ENCODE measurements around the gene DDI2.

The DDI2 gene

DNA sequence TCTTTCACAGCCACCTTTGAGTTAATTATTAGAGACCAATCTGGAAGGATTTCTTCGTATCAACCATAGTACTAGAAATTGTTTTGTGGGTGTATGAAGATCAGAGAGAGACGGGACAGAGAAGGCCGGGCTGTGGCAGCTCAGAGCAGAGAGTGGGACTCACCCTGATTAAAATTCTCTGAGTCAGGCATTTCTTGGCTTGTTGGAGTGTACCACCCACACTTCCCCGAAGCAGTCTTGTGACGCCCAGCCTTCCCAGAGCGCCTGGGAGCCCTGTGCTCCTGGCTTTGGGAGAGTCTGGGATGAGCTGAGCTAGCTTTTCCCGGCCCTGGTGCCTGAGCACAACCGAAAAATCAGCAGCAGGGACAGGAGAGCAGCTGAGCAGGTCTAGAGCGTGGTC is 86.3 kb downstream of the DDI2 start:
- peak; percentile 85 for DNase-seq (ENCODE audit: low spot score)

- DNase-seq (ENCODE audit: low spot score) = no peak
Measured at GRCh38 chr1:15704526-15705183, 87.4 kb downstream of the DDI2 start.

- no peak for DNase-seq (ENCODE audit: low spot score)
Measured at GRCh38 chr1:15705184-15705566, 87.9 kb downstream of the DDI2 start.

DNA sequence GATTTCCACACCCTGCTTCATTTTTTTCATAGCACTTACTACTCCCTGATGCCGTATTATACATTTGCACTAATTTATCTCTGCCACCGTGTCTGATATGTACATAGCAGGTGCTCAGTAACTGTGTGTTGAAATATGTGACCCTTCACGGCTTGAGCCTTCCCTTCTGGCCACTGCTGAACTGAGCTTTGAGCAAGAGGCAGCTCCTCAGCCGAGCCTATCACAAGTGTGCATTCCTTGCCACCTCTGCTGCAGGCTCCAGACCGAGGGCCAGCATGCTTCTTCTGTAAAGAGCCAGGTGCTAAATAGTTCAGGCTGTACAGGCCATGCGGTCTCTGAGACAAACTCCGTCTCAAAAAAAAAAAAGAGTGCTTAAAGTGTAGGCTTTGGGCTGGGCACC is 89.5 kb downstream of the DDI2 start:
- no peak for DNase-seq (ENCODE audit: low spot score)

DNA sequence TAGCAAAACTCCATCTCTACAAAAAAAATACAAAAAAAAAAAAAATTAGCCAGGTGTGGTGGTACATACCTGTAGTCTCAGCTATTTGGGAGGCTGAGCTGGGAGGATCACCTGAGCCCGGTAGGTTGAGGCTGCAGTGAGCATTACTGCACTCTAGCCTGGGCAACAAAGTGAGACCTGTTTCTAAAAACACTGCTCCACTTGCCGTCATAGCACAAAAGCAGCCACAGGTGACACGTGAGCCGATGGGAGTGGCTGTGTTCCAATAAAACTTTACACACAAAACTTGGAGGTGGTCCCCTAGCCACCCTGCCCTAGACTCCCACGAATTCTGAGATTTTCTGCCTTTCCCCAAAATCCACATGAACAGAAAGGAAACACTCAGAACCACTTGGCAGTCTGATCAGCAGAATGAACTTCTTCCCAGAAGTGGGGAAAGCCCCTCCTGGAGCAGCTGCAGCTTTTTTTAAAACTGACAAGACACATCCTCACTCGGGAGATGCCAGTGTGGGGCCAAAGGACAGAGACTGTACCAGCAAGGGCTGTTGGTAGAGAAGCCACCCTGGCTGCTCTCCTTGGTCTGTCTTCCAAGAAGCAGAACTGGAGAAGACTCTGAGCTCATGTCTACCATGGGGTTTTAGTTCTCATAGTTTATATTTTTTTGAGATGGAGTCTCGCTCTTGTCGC is 90.1 kb downstream of the DDI2 start:
- no peak for DNase-seq (ENCODE audit: low spot score)

DNA sequence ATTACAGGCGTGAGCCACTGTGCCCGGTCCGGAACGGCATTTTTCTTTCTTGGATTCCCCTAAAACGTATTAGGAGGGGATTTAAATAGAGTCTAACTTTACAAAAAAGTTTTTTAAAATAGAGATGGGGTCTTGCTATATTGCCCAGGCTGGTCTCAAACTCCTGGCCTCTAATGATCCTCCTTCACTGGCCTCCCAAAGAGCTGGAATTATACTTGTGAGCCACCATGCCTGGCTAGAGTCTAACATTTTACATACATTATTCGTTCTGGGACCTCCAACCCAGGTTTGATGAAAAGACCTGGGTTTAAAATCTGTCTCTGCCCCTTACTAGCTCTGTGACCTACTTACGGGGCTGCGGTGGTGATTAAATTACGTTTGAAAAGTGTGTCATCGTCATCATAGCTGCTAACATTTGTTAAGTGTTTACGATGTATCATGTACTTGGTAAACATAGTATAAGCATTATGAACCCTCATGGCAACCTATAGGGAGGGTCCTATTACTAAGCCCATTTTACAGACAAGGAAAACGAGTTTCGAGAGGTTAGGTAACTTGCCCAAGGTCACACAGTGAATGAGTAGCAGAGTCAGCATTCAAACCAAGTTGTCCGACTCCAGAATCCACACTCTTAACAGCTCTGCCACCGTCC is 91.4 kb downstream of the DDI2 start:
- no peak for DNase-seq (ENCODE audit: low spot score)

DNA sequence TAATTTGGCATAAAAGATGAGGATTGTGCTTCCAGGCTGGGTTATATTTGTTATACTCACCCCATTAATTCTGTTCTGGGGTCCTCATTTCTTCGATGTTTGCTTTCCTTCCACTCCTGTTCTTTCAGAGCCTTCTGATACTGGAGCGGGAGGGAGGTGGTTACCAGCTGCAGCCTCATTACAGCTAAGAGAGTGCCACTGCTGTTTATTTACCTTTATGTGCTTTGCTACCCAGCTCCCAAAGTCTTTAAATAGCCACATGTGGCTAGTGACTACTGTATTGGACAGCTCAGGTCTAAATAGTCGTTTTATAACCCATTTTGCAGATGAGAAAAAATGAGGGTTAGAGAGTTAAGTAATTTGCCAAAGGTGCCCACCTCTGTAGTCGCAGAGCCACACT is 92.0 kb downstream of the DDI2 start:
- DNase-seq (ENCODE audit: low spot score) = no peak

GRCh38 chr1:15712168-15712567 is 94.9 kb downstream of the DDI2 start:
- no peak for DNase-seq (ENCODE audit: low spot score)

- peak; percentile 72 for DNase-seq (ENCODE audit: low spot score)
Measured at GRCh38 chr1:15714406-15715136, 97.3 kb downstream of the DDI2 start.

DNA sequence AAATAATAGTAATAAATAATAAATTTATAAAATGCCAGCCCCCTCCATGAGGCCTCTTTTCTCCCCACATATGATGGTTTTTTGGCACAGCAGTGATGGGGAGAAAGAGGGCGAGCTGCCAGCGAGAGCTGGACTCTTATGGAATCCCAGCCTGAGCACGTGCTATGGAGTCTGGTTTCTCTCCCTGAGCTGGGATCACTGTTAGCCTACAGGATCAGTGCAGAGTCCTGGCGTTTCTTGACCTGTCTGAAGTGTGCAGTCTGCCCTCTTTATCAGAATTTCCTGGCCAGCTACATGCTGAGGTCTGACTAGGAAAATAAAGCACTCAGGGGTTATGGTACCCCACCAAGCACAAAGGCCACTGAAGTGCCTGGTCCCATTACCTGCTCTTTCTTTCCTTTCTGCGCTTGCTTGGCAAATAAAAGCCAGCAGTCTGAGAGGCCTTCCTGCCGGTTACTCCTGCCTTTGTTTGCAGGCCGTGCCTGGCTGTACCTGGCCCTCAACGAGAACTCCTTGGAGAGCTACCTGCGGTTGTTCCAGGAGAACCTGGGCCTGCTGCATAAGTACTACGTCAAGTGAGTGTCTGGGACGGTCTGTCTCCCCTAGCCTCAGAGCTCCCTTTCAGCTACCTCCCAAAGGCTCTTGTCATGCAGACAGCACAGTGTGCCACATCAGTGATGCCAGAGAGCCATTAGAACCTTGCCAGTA is 100.3 kb downstream of the DDI2 start:
- DNase-seq (ENCODE audit: low spot score) = no peak

DNA sequence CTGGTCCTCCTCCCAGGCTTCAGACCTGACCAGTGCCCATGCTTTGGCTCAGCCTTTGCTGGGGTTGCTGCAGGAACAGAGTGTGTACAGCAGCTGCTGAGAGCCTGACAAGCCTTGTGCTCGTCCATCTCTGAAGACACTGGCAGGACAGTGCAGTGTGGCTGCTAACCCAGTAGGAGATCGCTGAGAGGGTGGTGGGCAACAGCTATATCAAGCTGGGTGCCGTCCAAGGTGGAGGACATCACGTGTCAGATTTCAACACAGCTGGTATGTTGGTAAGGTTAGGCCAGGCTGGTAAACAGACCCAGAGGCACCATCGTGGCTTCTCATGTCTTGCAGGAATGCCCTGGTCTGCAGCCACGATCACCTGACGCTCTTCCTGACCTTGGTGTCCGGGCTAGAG is 100.9 kb downstream of the DDI2 start:
- DNase-seq (ENCODE audit: low spot score) = no peak
